Activated CD4-positive, alpha-beta memory T cell treated with anti-CD3 and anti-CD28 coated beads for 36 hours (primary cell): ENCODE measurements around the gene LRIG1. TPM values are rescaled to one million over a fixed set of nuclear protein-coding genes. Genes with fewer than 3 reads are reported as not detected.

Experiments
- CTCF ChIA-PET: fragments of 350-600 bp; sonication (Branson Sonifier 250); formaldehyde crosslinking; loops from one replicate; lab custom pipeline; 2021; ENCODE audit warnings: antibody characterized with exemption, inconsistent platforms; lab: Charles Lee
- POLR2A ChIA-PET: fragments of 350-600 bp; sonication (Branson Sonifier 250); formaldehyde crosslinking; loops from one replicate; lab custom pipeline; 2021; ENCODE audit warnings: antibody characterized with exemption; lab: Charles Lee
- DNase-seq: peaks from one replicate; pipeline ENCODE4 v3.0.0-alpha.2; 2020
- H3K27ac Mint-ChIP-seq: one replicate; pipeline ENCODE4 v1.8.0; 2021; ENCODE audit warnings: mixed read lengths
- H3K27me3 Mint-ChIP-seq: one replicate; pipeline ENCODE4 v1.8.0; 2021; ENCODE audit warnings: mixed read lengths
- H3K36me3 Mint-ChIP-seq: one replicate; pipeline ENCODE4 v1.8.0; 2021; ENCODE audit warnings: mixed read lengths
- H3K4me1 Mint-ChIP-seq: one replicate; pipeline ENCODE4 v1.8.0; 2021; ENCODE audit warnings: low read depth, mixed read lengths
- H3K4me3 Mint-ChIP-seq: one replicate; pipeline ENCODE4 v1.8.0; 2021; ENCODE audit warnings: mild to moderate bottlenecking, mixed read lengths
- H3K9me3 Mint-ChIP-seq: one replicate; pipeline ENCODE4 v1.8.0; 2021; ENCODE audit warnings: mixed read lengths
- intact Hi-C: fragments of 100-400 bp; cut with micrococcal nuclease; formaldehyde crosslinking; loops from one replicate; pipeline ENCODE4 v1.15.1; 2023
- total RNA-seq, 2 experiments: library from RNA; stranded (reverse); gene quantifications; one replicate each; pipeline ENCODE4 v1.2.3, GENCODE V29; 2021

The LRIG1 gene
- total RNA-seq, 2 experiments from 2014 or later = 35.3 to 40.4 TPM

DNA sequence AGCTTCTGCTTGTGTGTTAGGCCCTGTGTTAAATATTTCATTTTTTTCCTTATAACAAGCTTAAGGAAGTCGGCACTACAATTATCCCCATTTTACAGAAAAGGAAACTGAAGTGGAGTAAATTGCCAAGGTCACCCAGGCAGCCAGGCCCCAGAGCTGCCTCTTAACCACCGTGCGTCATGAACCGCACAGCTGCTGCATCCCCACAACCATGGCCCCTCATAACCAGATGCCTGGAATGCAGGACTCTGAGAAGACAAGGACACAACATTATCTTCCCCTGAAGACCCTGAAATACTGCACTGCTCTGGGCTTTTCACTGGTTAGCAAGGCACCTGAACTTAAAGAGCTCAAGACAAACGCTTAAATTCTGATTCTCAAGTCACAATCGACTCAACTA is 14.6 kb downstream of the LRIG1 start:
- no peaks in the 10 kb centered on the region for H3K36me3 Mint-ChIP-seq
- POLR2A ChIA-PET = no interaction called here
- intact Hi-C loops = no loop called here
- CTCF ChIA-PET = interaction anchor here (0.6 to 1.1 kb wide), 2 partner anchors 11 to 452 kb away, joined by 3 to 5 read pairs; no protein-coding TSS in a partner anchor
- H3K4me1 Mint-ChIP-seq = peaks cover 72% of the 10 kb centered on the region
- H3K9me3 Mint-ChIP-seq = no peaks in the 10 kb centered on the region
- H3K4me3 Mint-ChIP-seq = no peak overlapping the region
- no peaks in the 10 kb centered on the region for H3K27me3 Mint-ChIP-seq
- no peak overlapping the region for H3K27ac Mint-ChIP-seq
- DNase-seq = no peak

DNA sequence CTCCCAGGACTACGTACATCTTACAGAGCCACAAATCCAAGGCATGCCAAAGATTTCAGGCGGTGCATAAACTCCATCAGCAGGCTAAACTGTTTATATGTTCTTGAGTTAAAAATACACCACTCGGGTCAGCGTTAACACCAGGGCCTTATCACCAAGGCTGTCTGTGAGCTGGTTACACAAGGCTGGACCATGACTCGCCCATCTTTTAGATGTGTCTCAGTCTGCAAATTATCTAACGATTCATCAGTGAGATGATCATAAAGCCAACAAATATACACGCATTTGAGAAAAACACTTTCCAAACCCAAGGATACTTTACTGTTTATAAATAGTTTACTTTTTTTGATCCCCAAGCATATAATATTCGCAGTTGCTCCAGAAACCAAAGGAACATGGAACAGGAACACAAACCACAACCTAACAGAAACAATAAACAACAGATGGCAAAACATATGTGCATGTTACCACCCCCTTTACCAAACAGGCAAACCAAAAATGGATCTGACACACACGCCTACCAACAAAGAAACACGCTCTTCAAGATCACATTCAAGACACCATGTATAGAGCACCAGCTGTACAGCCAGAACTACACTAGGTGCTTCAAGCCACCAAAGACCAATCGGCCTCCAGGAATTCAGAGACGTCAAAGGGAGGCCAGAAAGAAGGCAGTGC is 15.4 kb downstream of the LRIG1 start:
- peaks cover 3% of the 10 kb centered on the region for H3K36me3 Mint-ChIP-seq
- intact Hi-C loops = no loop called here
- peaks cover 2% of the 10 kb centered on the region for H3K9me3 Mint-ChIP-seq
- DNase-seq = no peak
- no peaks in the 10 kb centered on the region for H3K27me3 Mint-ChIP-seq
- no peak overlapping the region for H3K4me3 Mint-ChIP-seq
- peak overlapping the region; percentile 1 for H3K27ac Mint-ChIP-seq
- peaks cover 65% of the 10 kb centered on the region for H3K4me1 Mint-ChIP-seq
- ChIA-PET POLR2A (interaction anchor here (2.3 kb wide), 1 partner anchor 13 kb away, joined by 10 read pairs; no protein-coding TSS in a partner anchor), CTCF (no interaction called here)

DNA sequence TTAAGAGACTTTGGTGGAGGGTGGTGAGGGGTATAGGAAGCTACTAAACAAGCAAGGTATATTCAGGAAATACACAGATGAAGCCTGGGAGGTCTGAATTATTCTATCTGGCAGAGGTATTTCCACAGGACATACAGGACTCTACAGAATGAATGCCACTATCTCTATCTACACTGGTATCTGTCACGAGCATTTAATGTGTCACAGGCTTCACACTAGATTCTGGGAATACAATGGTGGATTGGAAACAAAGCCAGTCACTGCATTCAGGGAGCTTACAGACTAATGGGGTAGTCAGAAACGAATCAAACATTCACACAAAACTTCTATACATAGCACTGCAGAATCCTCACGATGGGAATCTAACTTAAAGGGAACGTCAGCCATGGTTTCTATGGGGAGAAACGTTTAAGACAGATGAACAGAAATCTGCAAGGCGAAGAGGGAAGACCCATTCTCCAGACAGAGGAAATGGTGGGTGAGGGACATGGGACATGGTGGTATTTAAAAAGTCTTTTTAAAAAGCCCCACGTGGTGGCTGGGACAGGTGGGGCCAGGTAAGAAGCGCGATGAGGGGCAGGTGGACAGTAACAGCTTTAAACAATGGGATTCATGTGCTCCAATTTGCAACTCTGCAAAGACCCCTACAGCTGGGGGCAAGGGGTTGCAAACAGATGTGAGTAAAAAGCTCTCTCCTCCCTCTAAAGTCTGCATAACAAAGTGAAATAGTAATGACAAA is 16.5 kb downstream of the LRIG1 start:
- no peak overlapping the region for H3K27ac Mint-ChIP-seq
- no peak for DNase-seq
- peaks cover 55% of the 10 kb centered on the region for H3K4me1 Mint-ChIP-seq
- H3K9me3 Mint-ChIP-seq = peaks cover 9% of the 10 kb centered on the region
- intact Hi-C loops = no loop called here
- CTCF ChIA-PET = interaction anchor here (0.6 to 1.7 kb wide), 6 partner anchors 10 to 60 kb away, joined by 3 to 5 read pairs (median 4); no protein-coding TSS in a partner anchor
- no peaks in the 10 kb centered on the region for H3K27me3 Mint-ChIP-seq
- peaks cover 8% of the 10 kb centered on the region for H3K36me3 Mint-ChIP-seq
- no peak overlapping the region for H3K4me3 Mint-ChIP-seq
- POLR2A ChIA-PET = interaction anchor here (2.3 kb wide), 1 partner anchor 12 kb away, joined by 10 read pairs; no protein-coding TSS in a partner anchor

DNA sequence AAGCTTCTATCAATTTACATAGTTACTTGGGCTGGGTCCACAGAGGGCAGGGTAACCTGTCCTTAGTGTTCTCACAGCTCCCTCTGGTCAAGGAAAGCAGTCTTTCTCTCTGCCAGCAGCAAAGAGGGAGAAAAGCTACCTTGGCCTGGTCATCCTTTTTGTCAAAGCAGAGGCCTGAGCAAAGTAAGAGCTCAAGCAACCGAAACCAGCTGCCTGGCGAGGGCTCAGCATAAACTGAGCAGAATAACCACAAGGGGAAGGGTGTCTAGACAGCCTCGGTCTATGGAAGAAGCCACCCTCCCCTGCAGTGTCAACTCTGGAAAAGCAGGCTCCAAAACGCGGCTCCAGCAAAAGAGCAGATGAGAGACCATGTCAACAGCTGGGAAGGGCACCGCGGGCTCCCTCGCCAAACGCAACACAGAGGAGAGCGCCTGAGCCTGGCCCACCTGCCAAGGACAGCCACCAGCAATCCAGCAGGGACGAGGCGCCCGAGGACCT is 17.4 kb downstream of the LRIG1 start:
- no peak overlapping the region for H3K27ac Mint-ChIP-seq

DNA sequence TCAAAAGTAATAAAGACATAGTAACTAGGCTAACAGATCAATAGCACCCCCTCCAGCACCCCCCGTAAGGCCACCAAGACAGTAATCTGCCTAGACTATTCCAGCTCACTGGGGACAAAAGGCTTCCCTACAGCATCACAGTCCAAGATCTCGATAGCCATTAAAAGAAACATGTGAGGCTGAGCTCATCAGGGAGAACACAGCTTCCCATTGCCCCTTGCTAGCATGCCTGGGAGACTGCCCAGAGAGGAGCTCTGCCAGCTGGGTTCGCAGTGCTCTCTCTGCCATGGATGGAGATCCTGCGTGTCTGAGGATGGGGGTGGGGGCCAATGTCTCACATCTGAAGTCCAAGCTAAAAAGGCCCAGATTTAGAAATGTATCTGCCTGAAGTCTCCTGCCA is 17.8 kb downstream of the LRIG1 start:
- POLR2A ChIA-PET = interaction anchor here (1.1 to 3.4 kb wide), 5 partner anchors 8 to 16 kb away, joined by 3 to 12 read pairs (median 7); no protein-coding TSS in a partner anchor
- Mint-ChIP-seq H3K36me3 (peaks cover 8% of the 10 kb centered on the region), H3K27ac (no peak overlapping the region), H3K4me3 (peak overlapping the region; percentile 53), H3K4me1 (peaks cover 45% of the 10 kb centered on the region), H3K27me3 (no peaks in the 10 kb centered on the region), H3K9me3 (peaks cover 9% of the 10 kb centered on the region)
- DNase-seq = no peak
- CTCF ChIA-PET = interaction anchor here (0.9 to 1.7 kb wide), 5 partner anchors 10 to 59 kb away, joined by 3 to 5 read pairs (median 4); no protein-coding TSS in a partner anchor
- intact Hi-C loops = no loop called here

More for the DNA sequence above, 17.4 kb downstream of the LRIG1 start:
- ChIA-PET POLR2A (interaction anchor here (1.1 to 3.4 kb wide), 5 partner anchors 8 to 16 kb away, joined by 3 to 12 read pairs (median 7); no protein-coding TSS in a partner anchor), CTCF (interaction anchor here (0.9 to 1.7 kb wide), 5 partner anchors 10 to 60 kb away, joined by 3 to 5 read pairs (median 4); no protein-coding TSS in a partner anchor)
- no peak for DNase-seq
- Mint-ChIP-seq H3K4me3 (peak overlapping the region; percentile 53), H3K9me3 (peaks cover 9% of the 10 kb centered on the region), H3K36me3 (peaks cover 8% of the 10 kb centered on the region), H3K27me3 (no peaks in the 10 kb centered on the region), H3K4me1 (peaks cover 47% of the 10 kb centered on the region)
- intact Hi-C loops = no loop called here

DNA sequence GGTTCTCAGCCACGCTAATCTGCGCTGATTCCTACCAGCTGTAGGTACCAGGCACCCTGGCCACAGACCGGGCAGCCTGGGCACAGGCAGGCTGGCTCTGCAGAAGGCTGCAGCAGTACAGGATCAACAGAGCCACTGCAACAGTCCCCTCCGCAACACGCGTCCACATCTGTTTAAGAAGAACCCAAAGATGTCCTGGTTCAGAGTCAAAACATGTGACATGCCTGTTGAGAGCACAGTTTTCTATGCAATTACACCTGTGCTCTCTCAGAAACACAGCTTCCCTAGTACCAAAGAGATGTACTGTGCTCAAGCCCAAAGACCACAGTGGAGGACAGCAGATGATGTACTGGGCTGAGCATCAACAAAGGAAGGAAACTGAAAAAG is 18.8 kb downstream of the LRIG1 start:
- peaks cover 39% of the 10 kb centered on the region for H3K4me1 Mint-ChIP-seq
- no peaks in the 10 kb centered on the region for H3K27me3 Mint-ChIP-seq
- ChIA-PET CTCF (no interaction called here), POLR2A (interaction anchor here (1.1 to 3.4 kb wide), 5 partner anchors 9 to 17 kb away, joined by 4 to 13 read pairs (median 7); no protein-coding TSS in a partner anchor)
- peak overlapping the region; percentile 13 for H3K4me3 Mint-ChIP-seq
- peaks cover 8% of the 10 kb centered on the region for H3K36me3 Mint-ChIP-seq
- no peak for DNase-seq
- intact Hi-C loops = no loop called here
- peaks cover 9% of the 10 kb centered on the region for H3K9me3 Mint-ChIP-seq
- H3K27ac Mint-ChIP-seq = no peak overlapping the region

DNA sequence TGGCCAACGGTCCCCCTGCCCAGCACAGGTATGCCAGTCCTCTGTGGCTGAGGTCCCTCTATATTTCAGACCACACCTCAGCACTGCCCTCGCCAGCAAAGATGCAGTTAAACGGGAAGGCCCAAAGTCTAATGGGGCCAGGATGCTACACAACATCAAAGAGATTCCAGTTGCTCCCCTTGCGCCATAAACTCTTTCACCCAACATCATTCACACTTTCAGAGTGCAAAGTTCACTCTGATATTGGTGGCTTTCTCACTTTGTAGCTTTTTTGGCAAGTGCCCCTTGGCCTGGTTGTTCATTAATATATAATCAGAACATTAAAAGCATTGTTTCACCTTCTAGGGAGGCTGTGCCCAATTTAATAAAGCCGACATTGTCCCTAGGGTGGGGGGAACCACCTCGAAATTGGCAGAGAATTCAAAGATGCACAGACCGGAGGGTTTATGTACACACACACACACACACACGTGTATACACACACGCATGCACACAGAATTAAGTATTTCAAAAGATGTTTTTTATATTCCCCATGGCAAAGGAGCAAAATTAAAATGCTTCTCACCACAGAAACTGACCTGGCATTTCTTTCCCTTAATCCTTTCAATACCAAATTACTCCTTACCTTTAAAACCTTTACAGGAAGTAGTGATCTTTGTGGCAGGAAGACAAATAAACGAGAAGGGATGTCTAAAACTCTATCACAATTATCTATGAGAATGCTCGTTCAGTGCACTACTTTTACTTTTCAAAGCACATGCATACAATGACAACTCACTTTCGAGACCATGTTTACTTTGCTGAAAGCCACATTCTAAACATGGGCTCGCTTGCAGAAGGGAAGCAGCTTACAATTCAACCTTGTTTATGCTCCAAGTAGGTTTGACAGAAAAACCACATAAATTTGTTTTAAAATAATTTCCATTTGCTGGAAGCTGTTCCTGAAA is 19.5 kb downstream of the LRIG1 start:
- Mint-ChIP-seq H3K36me3 (peaks cover 8% of the 10 kb centered on the region), H3K27me3 (no peaks in the 10 kb centered on the region), H3K27ac (peak overlapping the region; percentile 65), H3K9me3 (peaks cover 9% of the 10 kb centered on the region), H3K4me3 (peak overlapping the region; percentile 48), H3K4me1 (peaks cover 32% of the 10 kb centered on the region)
- DNase-seq = no peak
- CTCF ChIA-PET = interaction anchor here (1.3 to 1.8 kb wide), 2 partner anchors 9 to 12 kb away, joined by 5 to 11 read pairs; no protein-coding TSS in a partner anchor
- POLR2A ChIA-PET = interaction anchor here (0.8 to 3.4 kb wide), 8 partner anchors 8 to 19 kb away, joined by 3 to 13 read pairs (median 5); no protein-coding TSS in a partner anchor
- intact Hi-C loops = loop anchor here (1.0 to 2.0 kb wide), 4 partner anchors 8 to 20 kb away; partner anchors contain the start of gene LRIG1

DNA sequence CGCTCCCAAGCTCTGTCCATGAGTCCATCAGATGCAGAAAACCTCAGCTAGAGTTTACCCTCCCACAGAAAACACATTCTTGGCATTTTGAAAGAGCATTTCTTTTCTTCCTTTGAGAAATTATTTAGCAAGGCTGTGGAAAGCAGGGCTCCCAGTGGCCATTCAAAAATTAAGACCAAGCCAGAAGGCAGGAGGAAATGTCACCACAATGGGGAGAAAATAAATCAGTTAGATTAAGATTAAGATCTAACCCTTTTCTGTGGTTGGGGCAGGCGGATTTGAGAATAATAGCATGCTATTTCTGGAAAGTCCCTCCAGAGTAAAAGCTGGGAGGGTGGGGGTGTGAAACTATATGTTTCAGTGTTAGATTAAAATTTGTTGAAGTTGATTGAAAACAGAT is 20.2 kb downstream of the LRIG1 start:
- POLR2A ChIA-PET = interaction anchor here (0.8 to 3.4 kb wide), 7 partner anchors 9 to 20 kb away, joined by 3 to 13 read pairs (median 5); no protein-coding TSS in a partner anchor
- intact Hi-C loops = loop anchor here (1.0 to 2.0 kb wide), 4 partner anchors 8 to 21 kb away; partner anchors contain the start of gene LRIG1
- CTCF ChIA-PET = interaction anchor here (0.9 to 1.8 kb wide), 3 partner anchors 9 to 12 kb away, joined by 5 to 11 read pairs (median 5); no protein-coding TSS in a partner anchor

DNA sequence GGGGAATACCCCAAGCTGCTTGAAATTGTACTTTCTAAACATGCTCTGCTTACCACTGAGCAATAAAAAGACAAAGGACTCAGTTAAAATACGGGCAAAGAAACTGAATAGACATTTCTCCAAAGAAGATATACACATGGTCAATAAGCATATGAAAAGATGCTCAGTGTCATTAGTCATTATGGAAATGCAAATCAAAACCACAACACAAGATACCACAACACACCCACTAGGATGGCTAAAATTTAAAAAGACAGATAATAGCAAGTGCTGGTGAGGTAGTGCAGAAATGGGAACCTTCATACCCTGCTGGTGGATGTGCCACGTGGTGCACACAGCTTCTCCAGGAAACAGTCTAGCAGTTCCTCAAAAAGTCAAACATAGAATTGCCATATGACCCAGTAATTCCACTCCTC is 21.3 kb downstream of the LRIG1 start:
- peaks cover 18% of the 10 kb centered on the region for H3K4me1 Mint-ChIP-seq
- H3K36me3 Mint-ChIP-seq = peaks cover 8% of the 10 kb centered on the region
- peaks cover 9% of the 10 kb centered on the region for H3K9me3 Mint-ChIP-seq
- intact Hi-C loops = no loop called here
- POLR2A ChIA-PET = interaction anchor here (1.5 kb wide), 1 partner anchor 10 kb away, joined by 4 read pairs; no protein-coding TSS in a partner anchor
- CTCF ChIA-PET = interaction anchor here (0.6 to 1.8 kb wide), 3 partner anchors 11 to 337 kb away, joined by 3 to 11 read pairs (median 8); no protein-coding TSS in a partner anchor
- no peak for DNase-seq
- peak overlapping the region; percentile 30 for H3K27ac Mint-ChIP-seq
- no peak overlapping the region for H3K4me3 Mint-ChIP-seq
- H3K27me3 Mint-ChIP-seq = no peaks in the 10 kb centered on the region

More for the DNA sequence above, 20.2 kb downstream of the LRIG1 start:
- peaks cover 8% of the 10 kb centered on the region for H3K36me3 Mint-ChIP-seq
- H3K9me3 Mint-ChIP-seq = peaks cover 9% of the 10 kb centered on the region
- H3K4me3 Mint-ChIP-seq = peak overlapping the region; percentile 48
- peaks cover 25% of the 10 kb centered on the region for H3K4me1 Mint-ChIP-seq
- peak; percentile 51 for DNase-seq
- peak overlapping the region; percentile 65 for H3K27ac Mint-ChIP-seq
- H3K27me3 Mint-ChIP-seq = no peaks in the 10 kb centered on the region

DNA sequence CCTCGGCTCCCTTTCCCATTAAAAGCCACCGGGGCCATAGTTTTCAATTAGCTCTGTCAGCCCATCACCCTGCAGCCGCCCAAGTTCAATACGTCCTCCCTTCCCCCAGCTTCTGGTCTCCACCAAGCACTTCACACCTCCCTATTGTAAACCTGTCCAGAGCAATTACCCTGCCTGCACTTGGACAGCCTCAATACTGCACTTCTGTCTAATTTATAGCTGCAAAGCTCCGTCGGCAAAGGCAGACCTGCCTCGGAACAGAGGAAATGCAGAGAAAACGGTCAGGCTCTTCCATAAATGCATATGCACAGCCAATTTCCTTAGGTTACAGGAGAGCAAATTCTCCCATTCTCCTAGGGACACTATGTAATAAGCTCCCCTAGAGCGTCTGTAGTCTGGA is 21.9 kb downstream of the LRIG1 start:
- intact Hi-C loops = no loop called here
- no peaks in the 10 kb centered on the region for H3K27me3 Mint-ChIP-seq
- no peak overlapping the region for H3K4me3 Mint-ChIP-seq

More for the DNA sequence above, 21.9 kb downstream of the LRIG1 start:
- H3K9me3 Mint-ChIP-seq = peaks cover 9% of the 10 kb centered on the region
- peaks cover 16% of the 10 kb centered on the region for H3K4me1 Mint-ChIP-seq
- peaks cover 8% of the 10 kb centered on the region for H3K36me3 Mint-ChIP-seq
- no peak for DNase-seq
- ChIA-PET POLR2A (interaction anchor here (1.5 kb wide), 1 partner anchor 11 kb away, joined by 4 read pairs; no protein-coding TSS in a partner anchor), CTCF (interaction anchor here (1.3 kb wide), 1 partner anchor 12 kb away, joined by 8 read pairs; no protein-coding TSS in a partner anchor)
- no peak overlapping the region for H3K27ac Mint-ChIP-seq
